ENCODE data around the gene MED20.

- TF ChIP-seq EGR1 (IDR thresholded peaks at IDR 0.05; ENCODE audit: borderline replicate concordance, low read depth, low read length) = no peak
- TF ChIP-seq TAF1 (IDR thresholded peaks at IDR 0.05; ENCODE audit: low read depth, low read length) = no peak
- TF ChIP-seq CTCF (IDR thresholded peaks at IDR 0.05; ENCODE audit: control extremely low read depth in 1 of 3, insufficient read depth in 1 of 3, low read depth in 1 of 3, low read length in 3 of 3) = no peak
- no peak for TF ChIP-seq BRCA1 (IDR thresholded peaks at IDR 0.05; ENCODE audit: low read depth, low read length)
- TF ChIP-seq ZNF274 (IDR thresholded peaks at IDR 0.05; ENCODE audit: borderline replicate concordance, extremely low read depth, low read length) = no peak
These were observed 22.5 kb upstream of the MED20 start for GRCh38 chr6:41943456-41943855.
